Thoracic aorta (tissue), 2 donors: ENCODE measurements around the gene PDGFRB. TPM values are rescaled to one million over a fixed set of nuclear protein-coding genes. Genes with fewer than 3 reads are reported as not detected.

Experiments
- ATAC-seq: fragments of 150-250 bp; one replicate; pipeline ENCODE4 v1.8.0; 2017; ENCODE audit warnings: low read depth; ENCODE audit not compliant: insufficient number of reproducible peaks, low FRiP score
- DNase-seq: peaks from one replicate; pipeline ENCODE4 v3.0.0-alpha.2; 2020; ENCODE audit warnings: low spot score
- H3K27ac ChIP-seq, 2 donors: fragments of 200-600 bp; sonication (generic); 1 replicate in 1 of 2; 2 replicates in 1 of 2; pipeline ENCODE4 v1.5.1; 2016; ENCODE audit warnings: mild to moderate bottlenecking in 2 of 2, moderate library complexity in 2 of 2
- H3K27me3 ChIP-seq: fragments of 200-600 bp; sonication (generic); replicated peaks from 2 replicates; pipeline ENCODE4 v1.6.0; 2016; ENCODE audit warnings: mild to moderate bottlenecking; ENCODE audit not compliant: insufficient read depth
- H3K36me3 ChIP-seq: fragments of 200-600 bp; sonication (generic); one replicate; pipeline ENCODE4 v1.5.1; 2016
- H3K4me1 ChIP-seq, 2 donors: fragments of 200-600 bp; sonication (generic); 1 replicate in 1 of 2; 2 replicates in 1 of 2; pipeline versions ENCODE4 v1.5.1 to v1.6.0; 2016; ENCODE audit warnings: low read depth in 2 of 2, mild to moderate bottlenecking in 1 of 2; ENCODE audit not compliant: control insufficient read depth in 1 of 2
- H3K4me3 ChIP-seq: fragments of 200-600 bp; sonication (generic); 2 replicates; pipeline ENCODE4 v1.5.1; 2016; ENCODE audit warnings: mild to moderate bottlenecking
- H3K9me3 ChIP-seq: fragments of 200-600 bp; sonication (generic); 2 replicates; pipeline ENCODE4 v1.5.1; 2016
- total RNA-seq, 2 donors: library from RNA; depleted of rRNA; stranded (reverse); fragments of >200 nt; gene quantifications; one replicate each; pipeline versions ENCODE4 v1.1.0 to v1.2.3, GENCODE V29; 2016
- TF ChIP-seq, protein P1 (sequence below): fragments of 200-600 bp; sonication (generic); IDR thresholded peaks from one replicate; pipeline ENCODE4 v1.5.1; 2019; ENCODE audit warnings: antibody characterized with exemption

PDGFRB gene
- total RNA-seq, 2 donors from 2014 or later: 362 to 421 TPM

- no peak overlapping the region for H3K4me3 ChIP-seq
- no peak for ATAC-seq
Observed at GRCh38 chr5:150163547-150164059, 8.0 kb upstream of the PDGFRB start.

DNA sequence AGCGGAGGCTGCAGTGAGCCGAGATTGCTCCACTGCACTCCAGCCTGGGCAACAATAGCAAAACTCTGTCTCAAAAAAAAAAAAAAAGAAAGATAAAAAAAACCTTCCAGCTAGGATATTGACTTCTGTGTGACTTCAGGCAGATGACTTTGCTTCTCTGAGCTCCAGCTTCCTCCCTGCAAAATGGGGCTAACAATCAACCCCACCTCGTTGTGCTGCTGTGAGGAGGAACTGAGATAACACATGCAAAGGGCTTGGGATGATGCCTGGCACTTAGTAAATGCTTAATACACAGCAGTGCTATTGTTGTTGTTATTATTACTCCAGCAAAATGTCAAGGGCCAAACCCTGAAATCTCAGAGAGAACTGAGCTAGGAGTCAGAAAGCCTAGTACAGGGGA, 7.4 kb upstream of the PDGFRB start:
- Histone ChIP-seq H3K4me3 (no peak overlapping the region), H3K4me1 (peaks cover 30 to 54% of the 10 kb centered on the region in 2 donors), H3K27ac (peak overlapping the region in 1 of 2 donors; percentile 3), H3K27me3 (no peaks in the 10 kb centered on the region), H3K9me3 (no peaks in the 10 kb centered on the region), H3K36me3 (no peaks in the 10 kb centered on the region)
- no peak for DNase-seq
- no peak for ATAC-seq
- TF ChIP-seq, protein P1, sequence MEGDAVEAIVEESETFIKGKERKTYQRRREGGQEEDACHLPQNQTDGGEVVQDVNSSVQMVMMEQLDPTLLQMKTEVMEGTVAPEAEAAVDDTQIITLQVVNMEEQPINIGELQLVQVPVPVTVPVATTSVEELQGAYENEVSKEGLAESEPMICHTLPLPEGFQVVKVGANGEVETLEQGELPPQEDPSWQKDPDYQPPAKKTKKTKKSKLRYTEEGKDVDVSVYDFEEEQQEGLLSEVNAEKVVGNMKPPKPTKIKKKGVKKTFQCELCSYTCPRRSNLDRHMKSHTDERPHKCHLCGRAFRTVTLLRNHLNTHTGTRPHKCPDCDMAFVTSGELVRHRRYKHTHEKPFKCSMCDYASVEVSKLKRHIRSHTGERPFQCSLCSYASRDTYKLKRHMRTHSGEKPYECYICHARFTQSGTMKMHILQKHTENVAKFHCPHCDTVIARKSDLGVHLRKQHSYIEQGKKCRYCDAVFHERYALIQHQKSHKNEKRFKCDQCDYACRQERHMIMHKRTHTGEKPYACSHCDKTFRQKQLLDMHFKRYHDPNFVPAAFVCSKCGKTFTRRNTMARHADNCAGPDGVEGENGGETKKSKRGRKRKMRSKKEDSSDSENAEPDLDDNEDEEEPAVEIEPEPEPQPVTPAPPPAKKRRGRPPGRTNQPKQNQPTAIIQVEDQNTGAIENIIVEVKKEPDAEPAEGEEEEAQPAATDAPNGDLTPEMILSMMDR: no peak

More at GRCh38 chr5:150163547-150164059, 8.0 kb upstream of the PDGFRB start:
- no peaks in the 10 kb centered on the region for H3K36me3 ChIP-seq
- H3K9me3 ChIP-seq: no peaks in the 10 kb centered on the region
- peak overlapping the region in 1 of 2 donors; percentile 3 for H3K27ac ChIP-seq
- DNase-seq: no peak
- TF ChIP-seq, protein P1: peak; percentile 34
- peaks cover 26 to 48% of the 10 kb centered on the region in 2 donors for H3K4me1 ChIP-seq
- H3K27me3 ChIP-seq: no peaks in the 10 kb centered on the region

GRCh38 chr5:150162142-150162513, 6.5 kb upstream of the PDGFRB start:
- Histone ChIP-seq H3K4me1 (peaks cover 33 to 63% of the 10 kb centered on the region in 2 donors), H3K27ac (peak overlapping the region; percentile 44 to 88)

DNA sequence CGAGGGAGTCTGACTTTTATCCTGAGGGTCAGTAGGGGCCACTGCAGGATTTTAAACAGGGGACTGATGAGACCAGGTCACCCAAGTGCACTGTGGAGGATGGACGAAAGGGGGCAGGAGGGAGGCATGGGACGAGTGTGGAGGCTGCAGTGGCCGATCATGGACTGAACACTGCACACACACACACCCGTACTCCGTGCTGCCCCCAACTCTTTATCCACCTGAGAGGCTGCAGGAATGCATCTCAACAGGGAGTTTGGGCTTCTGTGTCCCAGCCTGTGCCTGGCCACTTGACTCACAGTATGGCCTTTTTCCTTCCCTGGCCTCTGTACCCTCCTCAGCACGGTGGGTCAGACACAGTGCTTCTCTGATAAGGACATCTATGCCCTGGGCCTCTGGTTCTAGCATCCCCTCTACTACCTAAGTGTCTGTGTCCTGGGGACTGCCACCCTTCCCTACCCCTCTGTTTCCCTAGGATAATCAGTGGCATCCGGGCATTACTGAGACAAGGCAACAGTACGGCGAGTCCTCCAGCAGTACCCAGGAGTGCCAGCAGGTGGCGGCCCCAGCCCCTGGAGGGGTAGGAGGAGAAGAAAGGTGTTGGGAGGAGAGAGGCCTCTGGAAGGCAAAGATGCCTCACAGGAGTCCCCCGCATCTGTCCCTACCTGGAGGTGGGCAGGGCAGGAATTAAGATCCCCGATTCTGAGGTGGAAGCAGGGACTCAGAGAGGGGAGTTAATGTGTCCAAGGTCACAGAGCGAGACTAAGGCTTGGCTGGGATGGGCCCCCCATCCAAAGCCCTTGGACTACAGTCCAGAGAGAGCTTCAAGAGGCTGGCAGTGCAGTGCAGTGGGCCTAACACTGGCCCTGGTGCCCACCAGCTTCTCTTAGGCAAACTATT, 5.8 kb upstream of the PDGFRB start:
- Histone ChIP-seq H3K27me3 (no peaks in the 10 kb centered on the region), H3K36me3 (no peaks in the 10 kb centered on the region), H3K4me3 (no peak overlapping the region), H3K27ac (peak overlapping the region; percentile 88 to 94), H3K9me3 (no peaks in the 10 kb centered on the region), H3K4me1 (peaks cover 34 to 68% of the 10 kb centered on the region in 2 donors)
- DNase-seq: peak; percentile 59
- ATAC-seq: peak; percentile 53
- TF ChIP-seq, protein P1: peak; percentile 93

More at GRCh38 chr5:150162142-150162513, 6.5 kb upstream of the PDGFRB start:
- ATAC-seq (no peak), DNase-seq (no peak)
- Histone ChIP-seq H3K27me3 (no peaks in the 10 kb centered on the region), H3K36me3 (no peaks in the 10 kb centered on the region), H3K4me3 (no peak overlapping the region), H3K9me3 (no peaks in the 10 kb centered on the region)
- TF ChIP-seq, protein P1: no peak

GRCh38 chr5:150160448-150161081, 4.9 kb upstream of the PDGFRB start:
- H3K27ac ChIP-seq: peak overlapping the region; percentile 88 to 94
- no peaks in the 10 kb centered on the region for H3K36me3 ChIP-seq
- H3K27me3 ChIP-seq: no peaks in the 10 kb centered on the region
- TF ChIP-seq, protein P1: no peak
- H3K4me1 ChIP-seq: peaks cover 39 to 76% of the 10 kb centered on the region in 2 donors
- no peak for ATAC-seq
- DNase-seq: no peak
- H3K4me3 ChIP-seq: no peak overlapping the region
- H3K9me3 ChIP-seq: no peaks in the 10 kb centered on the region
